Neural progenitor cell (in vitro differentiated cells): Measurements from ENCODE around the gene ZCCHC7. TPM values are rescaled to one million over a fixed set of nuclear protein-coding genes. Genes with fewer than 3 reads are reported as not detected.

Source experiments
- DNase-seq: peaks from one replicate; pipeline ENCODE4 v3.0.0-alpha.2; 2016; ENCODE audit warnings: low spot score
- H2AFZ ChIP-seq: fragments of 200-600 bp; sonication (generic); replicated peaks from 2 replicates; pipeline ENCODE4 v1.6.1; 2016; ENCODE audit warnings: antibody characterized with exemption
- H3F3A ChIP-seq: fragments of 200-600 bp; sonication (generic); 2 replicates; pipeline ENCODE4 v1.6.1; 2016; ENCODE audit warnings: antibody characterized with exemption, low read depth
- H3K27ac ChIP-seq: fragments of 200-600 bp; sonication (generic); 2 replicates; pipeline ENCODE4 v1.5.1; 2016; ENCODE audit warnings: mild to moderate bottlenecking
- H3K27me3 ChIP-seq: fragments of 200-600 bp; sonication (generic); 2 replicates; pipeline ENCODE4 v1.6.1; 2016; ENCODE audit warnings: mild to moderate bottlenecking, moderate library complexity
- H3K36me3 ChIP-seq: fragments of 200-600 bp; sonication (generic); 2 replicates; pipeline ENCODE4 v1.5.1; 2016
- H3K4me1 ChIP-seq: fragments of 200-600 bp; sonication (generic); 2 replicates; pipeline ENCODE4 v1.6.1; 2016; ENCODE audit warnings: mixed run types
- H3K4me2 ChIP-seq: fragments of 200-600 bp; sonication (generic); 2 replicates; pipeline ENCODE4 v1.6.1; 2016
- H3K4me3 ChIP-seq: fragments of 200-600 bp; sonication (generic); 2 replicates; pipeline ENCODE4 v1.5.1; 2016
- H3K79me2 ChIP-seq: fragments of 200-600 bp; sonication (generic); 2 replicates; pipeline ENCODE4 v1.6.1; 2016; ENCODE audit warnings: low read depth
- H3K9ac ChIP-seq: fragments of 200-600 bp; sonication (generic); 2 replicates; pipeline ENCODE4 v1.6.1; 2016
- H3K9me3 ChIP-seq: fragments of 200-600 bp; sonication (generic); 2 replicates; pipeline ENCODE4 v1.5.1; 2016; ENCODE audit warnings: low read depth
- H4K20me1 ChIP-seq: fragments of 200-600 bp; sonication (generic); 2 replicates; pipeline ENCODE4 v1.6.1; 2016; ENCODE audit warnings: low read depth
- H3K27ac Mint-ChIP-seq: 3 replicates; pipeline ENCODE4 v1.8.0; 2021; ENCODE audit warnings: mixed read lengths
- H3K27me3 Mint-ChIP-seq: 2 replicates; pipeline ENCODE4 v1.8.0; 2022; ENCODE audit warnings: low read depth, mild to moderate bottlenecking, inconsistent platforms, moderate library complexity, mixed read lengths; ENCODE audit not compliant: insufficient read depth
- H3K36me3 Mint-ChIP-seq: 3 replicates; pipeline ENCODE4 v1.8.0; 2021; ENCODE audit warnings: mixed read lengths
- H3K4me1 Mint-ChIP-seq: 3 replicates; pipeline ENCODE4 v1.8.0; 2021; ENCODE audit warnings: mixed read lengths
- H3K4me3 Mint-ChIP-seq: 3 replicates; pipeline ENCODE4 v1.8.0; 2021; ENCODE audit warnings: mild to moderate bottlenecking, moderate library complexity, mixed read lengths
- H3K9me3 Mint-ChIP-seq: 3 replicates; pipeline ENCODE4 v1.8.0; 2020; ENCODE audit warnings: mixed read lengths
- EZH2 ChIP-seq: fragments of 200-600 bp; sonication (generic); IDR thresholded peaks from 2 replicates; pipeline ENCODE4 v1.6.1; 2017; ENCODE audit warnings: antibody characterized with exemption, mild to moderate bottlenecking, moderate library complexity
- EZH2phosphoT487 ChIP-seq: fragments of 200-600 bp; sonication (generic); IDR thresholded peaks from 2 replicates; pipeline ENCODE4 v1.6.1; 2017; ENCODE audit warnings: antibody characterized with exemption
- total RNA-seq: library from RNA; depleted of rRNA; stranded (reverse); fragments of >200 nt; gene quantifications from 2 replicates; pipeline ENCODE4 v1.2.3, GENCODE V29; 2015; ENCODE audit warnings: low replicate concordance
- TF ChIP-seq, protein P1 (sequence below): fragments of 200-600 bp; sonication (generic); IDR thresholded peaks from 2 replicates; pipeline ENCODE4 v1.5.1; 2017; ENCODE audit warnings: antibody characterized with exemption, mild to moderate bottlenecking

ZCCHC7 gene
- total RNA-seq, 1 donor from 2014 or later, result 27.6 TPM

DNA sequence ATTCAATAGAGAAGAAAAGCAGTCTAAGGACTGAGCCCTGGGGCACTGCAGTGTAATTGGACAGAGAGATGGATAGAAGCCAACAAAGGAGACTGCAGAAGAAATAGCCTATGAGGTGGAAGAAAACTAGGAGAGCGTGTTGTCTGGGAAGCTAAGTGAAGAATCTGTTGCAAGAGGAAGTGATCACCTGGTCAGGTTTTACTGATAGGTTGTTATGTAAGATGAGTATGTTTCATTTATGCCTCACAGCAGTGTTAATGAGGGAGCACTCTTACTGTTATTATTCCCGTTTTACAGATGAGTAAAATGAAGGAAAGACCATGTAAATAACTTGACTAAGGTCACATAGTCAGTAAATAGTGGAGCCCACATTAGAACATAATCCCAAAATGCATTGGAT, 222.1 kb downstream of the ZCCHC7 start:
- no peak overlapping the region for H3K4me2 ChIP-seq
- H4K20me1 ChIP-seq, result peaks cover 23% of the 10 kb centered on the region

DNA sequence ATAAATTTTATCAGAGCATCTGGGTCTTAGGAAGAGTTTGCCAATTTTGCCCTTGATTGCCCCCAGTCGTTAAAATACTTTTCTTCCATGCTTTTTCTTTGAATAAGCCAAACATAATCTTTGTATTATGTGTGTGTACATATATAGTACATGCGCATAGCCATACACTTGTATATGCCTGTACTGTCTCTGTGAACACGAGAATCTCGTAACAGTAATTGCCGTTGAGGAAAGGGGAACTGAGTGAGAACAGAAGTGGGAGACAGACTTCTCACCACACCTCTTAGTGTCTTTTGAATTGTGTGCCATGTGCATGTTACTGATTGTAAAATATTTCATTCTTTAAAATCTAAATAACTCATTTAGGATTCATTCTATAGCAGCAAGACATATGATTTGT, 222.5 kb downstream of the ZCCHC7 start:
- TF ChIP-seq, protein P1, sequence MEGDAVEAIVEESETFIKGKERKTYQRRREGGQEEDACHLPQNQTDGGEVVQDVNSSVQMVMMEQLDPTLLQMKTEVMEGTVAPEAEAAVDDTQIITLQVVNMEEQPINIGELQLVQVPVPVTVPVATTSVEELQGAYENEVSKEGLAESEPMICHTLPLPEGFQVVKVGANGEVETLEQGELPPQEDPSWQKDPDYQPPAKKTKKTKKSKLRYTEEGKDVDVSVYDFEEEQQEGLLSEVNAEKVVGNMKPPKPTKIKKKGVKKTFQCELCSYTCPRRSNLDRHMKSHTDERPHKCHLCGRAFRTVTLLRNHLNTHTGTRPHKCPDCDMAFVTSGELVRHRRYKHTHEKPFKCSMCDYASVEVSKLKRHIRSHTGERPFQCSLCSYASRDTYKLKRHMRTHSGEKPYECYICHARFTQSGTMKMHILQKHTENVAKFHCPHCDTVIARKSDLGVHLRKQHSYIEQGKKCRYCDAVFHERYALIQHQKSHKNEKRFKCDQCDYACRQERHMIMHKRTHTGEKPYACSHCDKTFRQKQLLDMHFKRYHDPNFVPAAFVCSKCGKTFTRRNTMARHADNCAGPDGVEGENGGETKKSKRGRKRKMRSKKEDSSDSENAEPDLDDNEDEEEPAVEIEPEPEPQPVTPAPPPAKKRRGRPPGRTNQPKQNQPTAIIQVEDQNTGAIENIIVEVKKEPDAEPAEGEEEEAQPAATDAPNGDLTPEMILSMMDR, result no peak
- TF ChIP-seq EZH2 (no peak), EZH2phosphoT487 (no peak)
- H3K27me3 Mint-ChIP-seq, result no peaks in the 10 kb centered on the region
- no peaks in the 10 kb centered on the region for H3K36me3 Mint-ChIP-seq
- peaks cover 23% of the 10 kb centered on the region for H4K20me1 ChIP-seq
- H3K4me3 ChIP-seq, result no peak overlapping the region
- no peak overlapping the region for H3K4me3 Mint-ChIP-seq
- no peak overlapping the region for H3K27ac Mint-ChIP-seq
- H3K79me2 ChIP-seq, result no peaks in the 10 kb centered on the region
- H3K4me1 Mint-ChIP-seq, result peaks cover 14% of the 10 kb centered on the region
- H3K4me2 ChIP-seq, result no peak overlapping the region
- H3F3A ChIP-seq, result no peaks in the 10 kb centered on the region
- no peak overlapping the region for H3K9ac ChIP-seq
- no peaks in the 10 kb centered on the region for H3K27me3 ChIP-seq
- H2AFZ ChIP-seq, result no peak overlapping the region
- H3K9me3 Mint-ChIP-seq, result no peaks in the 10 kb centered on the region
- peaks cover 29% of the 10 kb centered on the region for H3K4me1 ChIP-seq
- no peaks in the 10 kb centered on the region for H3K36me3 ChIP-seq
- no peak for DNase-seq
- H3K27ac ChIP-seq, result no peak overlapping the region
- H3K9me3 ChIP-seq, result no peaks in the 10 kb centered on the region

More for the DNA sequence above, 222.1 kb downstream of the ZCCHC7 start:
- H3K27ac Mint-ChIP-seq, result no peak overlapping the region
- H3K4me3 Mint-ChIP-seq, result no peak overlapping the region
- peaks cover 18% of the 10 kb centered on the region for H3K4me1 Mint-ChIP-seq
- Histone ChIP-seq H3K4me1 (peaks cover 33% of the 10 kb centered on the region), H2AFZ (no peak overlapping the region), H3K27me3 (no peaks in the 10 kb centered on the region), H3K27ac (no peak overlapping the region), H3K36me3 (no peaks in the 10 kb centered on the region), H3K9me3 (no peaks in the 10 kb centered on the region), H3F3A (no peaks in the 10 kb centered on the region), H3K4me3 (no peak overlapping the region), H3K9ac (no peak overlapping the region), H3K79me2 (no peaks in the 10 kb centered on the region)
- no peaks in the 10 kb centered on the region for H3K27me3 Mint-ChIP-seq
- no peaks in the 10 kb centered on the region for H3K9me3 Mint-ChIP-seq
- no peak for TF ChIP-seq EZH2phosphoT487
- no peak for TF ChIP-seq EZH2
- DNase-seq, result no peak
- H3K36me3 Mint-ChIP-seq, result no peaks in the 10 kb centered on the region

- H3K27ac Mint-ChIP-seq, result no peak overlapping the region
- peaks cover 26% of the 10 kb centered on the region for H3K4me1 ChIP-seq
- no peaks in the 10 kb centered on the region for H3K9me3 ChIP-seq
- H3K36me3 ChIP-seq, result no peaks in the 10 kb centered on the region
- H3K27me3 Mint-ChIP-seq, result no peaks in the 10 kb centered on the region
- H3F3A ChIP-seq, result no peaks in the 10 kb centered on the region
- no peak overlapping the region for H3K4me3 ChIP-seq
- peaks cover 23% of the 10 kb centered on the region for H4K20me1 ChIP-seq
- no peak for TF ChIP-seq EZH2
- TF ChIP-seq EZH2phosphoT487, result no peak
- TF ChIP-seq, protein P1, result no peak
- H3K36me3 Mint-ChIP-seq, result no peaks in the 10 kb centered on the region
- no peak overlapping the region for H3K9ac ChIP-seq
- H3K79me2 ChIP-seq, result no peaks in the 10 kb centered on the region
- no peak overlapping the region for H3K4me3 Mint-ChIP-seq
- no peak overlapping the region for H3K4me2 ChIP-seq
- H3K4me1 Mint-ChIP-seq, result peaks cover 9% of the 10 kb centered on the region
- DNase-seq, result no peak
- H3K9me3 Mint-ChIP-seq, result no peaks in the 10 kb centered on the region
- no peaks in the 10 kb centered on the region for H3K27me3 ChIP-seq
- H2AFZ ChIP-seq, result no peak overlapping the region
- H3K27ac ChIP-seq, result no peak overlapping the region
Observed at GRCh38 chr9:37343724-37344123, 223.3 kb downstream of the ZCCHC7 start.

GRCh38 chr9:37345038-37345437, 224.7 kb downstream of the ZCCHC7 start:
- Mint-ChIP-seq H3K9me3 (no peaks in the 10 kb centered on the region), H3K4me3 (no peak overlapping the region), H3K27me3 (no peaks in the 10 kb centered on the region), H3K36me3 (no peaks in the 10 kb centered on the region), H3K4me1 (peaks cover 2% of the 10 kb centered on the region), H3K27ac (no peak overlapping the region)
- Histone ChIP-seq H3K9me3 (no peaks in the 10 kb centered on the region), H3K9ac (no peak overlapping the region), H3K27me3 (no peaks in the 10 kb centered on the region), H3K4me3 (no peak overlapping the region), H3K79me2 (no peaks in the 10 kb centered on the region), H3K4me2 (no peak overlapping the region), H4K20me1 (peaks cover 19% of the 10 kb centered on the region), H3F3A (no peaks in the 10 kb centered on the region), H3K36me3 (no peaks in the 10 kb centered on the region), H2AFZ (no peak overlapping the region), H3K27ac (no peak overlapping the region), H3K4me1 (peaks cover 17% of the 10 kb centered on the region)
- TF ChIP-seq, protein P1, result no peak
- no peak for TF ChIP-seq EZH2phosphoT487
- no peak for TF ChIP-seq EZH2
- DNase-seq, result no peak
